ENCODE data around the gene AXL.
"Not testable (repeated sequence)": the region's sequence is repeated elsewhere in the genome, so short reads cannot be mapped to it uniquely, and the experiment has no call there.

AXL gene

DNA sequence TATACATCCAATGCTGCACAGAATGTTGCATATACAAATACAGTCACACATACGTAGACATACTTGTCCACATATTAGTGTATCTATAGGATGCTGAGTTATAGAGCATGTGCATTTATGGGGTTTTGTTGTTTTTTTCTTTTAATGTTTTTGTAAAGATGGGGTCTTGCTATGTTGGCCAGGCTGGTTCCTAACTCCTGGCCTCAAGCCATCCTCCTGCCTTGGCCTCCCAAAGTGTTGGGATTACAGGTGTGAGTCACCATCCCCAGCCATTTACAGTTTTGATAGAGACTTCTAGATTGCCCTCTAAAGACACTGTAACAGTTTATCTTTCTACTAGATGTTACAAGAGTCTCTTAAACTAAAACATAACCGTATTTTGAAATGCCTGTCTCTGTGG is 59.5 kb downstream of the AXL start:
- no peak overlapping the region for H3K4me2 ChIP-seq (ENCODE audit: low read length)
- no peak overlapping the region for H4K8ac ChIP-seq (ENCODE audit: low read depth, low read length)
- WGBS (ENCODE audit: extremely low coverage, insufficient coverage, low lambda C conversion rate), result no CpG with 5 or more reads among the region's 2 CpGs
- H4K5ac ChIP-seq (ENCODE audit: low read length), result no peak overlapping the region
- no peak overlapping the region for H3K4ac ChIP-seq (ENCODE audit: low read depth, low read length)
- no peak overlapping the region for H3K23ac ChIP-seq (ENCODE audit: low read length)
- H3K36me3 ChIP-seq (ENCODE audit: control insufficient read depth, insufficient read depth, low read length), result peaks cover 48% of the 10 kb centered on the region
- H2BK120ac ChIP-seq (ENCODE audit: low read depth, low read length), result no peak overlapping the region
- no peak overlapping the region for H3K4me3 ChIP-seq (ENCODE audit: low read length)
- no peak overlapping the region for H2BK5ac ChIP-seq (ENCODE audit: low read length)
- no peak overlapping the region for H3K9ac ChIP-seq (ENCODE audit: low read length)
- H3K27ac ChIP-seq (ENCODE audit: low read depth, low read length), result no peak overlapping the region
- no peaks in the 10 kb centered on the region for H3K27me3 ChIP-seq (ENCODE audit: insufficient read depth, low read length, poor library complexity)
- H3K79me2 ChIP-seq (ENCODE audit: control insufficient read depth, insufficient read depth, low read length), result no peaks in the 10 kb centered on the region
- no peak overlapping the region for H2BK15ac ChIP-seq (replicated peaks; ENCODE audit: low read depth)
- H3K4me1 ChIP-seq (ENCODE audit: control insufficient read depth, low read depth, low read length), result no peaks in the 10 kb centered on the region
- H3K18ac ChIP-seq (ENCODE audit: low read length), result no peak overlapping the region
- H2AK5ac ChIP-seq (ENCODE audit: low read length), result no peak overlapping the region
- no peak overlapping the region for H3K56ac ChIP-seq (ENCODE audit: low read length)
- H3K79me1 ChIP-seq (ENCODE audit: low read length), result peaks cover 14% of the 10 kb centered on the region
- DNase-seq, result no peak

DNA sequence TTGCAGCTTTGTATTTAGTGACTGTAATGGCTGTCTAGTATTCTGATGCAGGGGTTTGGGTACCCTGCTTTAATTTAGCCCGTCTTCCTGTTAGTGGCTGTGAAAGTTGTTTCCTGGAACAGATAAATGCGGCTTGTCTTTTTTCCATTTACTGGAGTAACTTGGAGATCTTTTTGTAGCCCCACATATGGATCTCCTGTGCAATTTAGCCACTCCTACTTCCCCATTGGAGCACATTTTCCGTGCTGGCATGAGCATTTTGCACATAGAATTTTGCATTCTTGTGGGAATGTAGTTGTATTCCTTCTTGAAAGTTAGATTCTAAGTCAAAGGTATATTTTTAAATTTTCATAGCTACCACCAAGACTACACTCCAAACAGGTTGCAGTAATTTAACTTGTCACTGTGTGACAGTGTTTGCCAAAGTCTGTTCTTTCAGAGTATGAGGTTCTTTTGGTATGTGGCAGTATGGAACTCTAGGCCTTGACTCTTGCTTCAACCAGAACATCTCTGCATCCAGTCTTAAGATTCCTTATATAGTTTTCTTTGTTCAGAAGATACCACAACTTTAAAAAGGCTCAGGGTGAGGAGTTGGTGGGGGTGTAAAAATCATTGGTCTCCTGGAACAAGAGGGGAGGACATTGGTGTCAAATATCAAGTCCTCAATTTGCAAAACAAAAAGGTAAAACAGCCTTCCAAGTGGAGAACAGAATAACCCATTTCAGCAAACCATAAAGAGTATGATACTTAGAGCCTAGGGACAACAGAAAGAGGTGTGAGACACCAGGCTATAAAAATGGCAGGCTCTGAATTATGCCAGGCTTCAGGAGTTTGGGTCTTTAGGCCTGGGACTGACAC is 69.9 kb downstream of the AXL start:
- Histone ChIP-seq H3K18ac (ENCODE audit: low read length) (no peak overlapping the region), H2AK5ac (ENCODE audit: low read length) (no peak overlapping the region), H3K9ac (ENCODE audit: low read length) (no peak overlapping the region), H2BK15ac (replicated peaks; ENCODE audit: low read depth) (no peak overlapping the region), H3K27me3 (ENCODE audit: insufficient read depth, low read length, poor library complexity) (no peaks in the 10 kb centered on the region), H3K36me3 (ENCODE audit: control insufficient read depth, insufficient read depth, low read length) (peaks cover 20% of the 10 kb centered on the region), H3K79me1 (ENCODE audit: low read length) (peaks cover 5% of the 10 kb centered on the region), H3K4me2 (ENCODE audit: low read length) (no peak overlapping the region), H3K27ac (ENCODE audit: low read depth, low read length) (no peak overlapping the region), H3K79me2 (ENCODE audit: control insufficient read depth, insufficient read depth, low read length) (no peaks in the 10 kb centered on the region), H3K4ac (ENCODE audit: low read depth, low read length) (no peak overlapping the region), H3K56ac (ENCODE audit: low read length) (no peak overlapping the region), H4K5ac (ENCODE audit: low read length) (no peak overlapping the region), H3K23ac (ENCODE audit: low read length) (no peak overlapping the region), H2BK120ac (ENCODE audit: low read depth, low read length) (no peak overlapping the region), H3K4me3 (ENCODE audit: low read length) (no peak overlapping the region), H3K4me1 (ENCODE audit: control insufficient read depth, low read depth, low read length) (no peaks in the 10 kb centered on the region), H4K8ac (ENCODE audit: low read depth, low read length) (no peak overlapping the region), H2BK5ac (ENCODE audit: low read length) (no peak overlapping the region)
- WGBS (ENCODE audit: extremely low coverage, insufficient coverage, low lambda C conversion rate), result no CpG with 5 or more reads among the region's 3 CpGs
- no peak for DNase-seq

DNA sequence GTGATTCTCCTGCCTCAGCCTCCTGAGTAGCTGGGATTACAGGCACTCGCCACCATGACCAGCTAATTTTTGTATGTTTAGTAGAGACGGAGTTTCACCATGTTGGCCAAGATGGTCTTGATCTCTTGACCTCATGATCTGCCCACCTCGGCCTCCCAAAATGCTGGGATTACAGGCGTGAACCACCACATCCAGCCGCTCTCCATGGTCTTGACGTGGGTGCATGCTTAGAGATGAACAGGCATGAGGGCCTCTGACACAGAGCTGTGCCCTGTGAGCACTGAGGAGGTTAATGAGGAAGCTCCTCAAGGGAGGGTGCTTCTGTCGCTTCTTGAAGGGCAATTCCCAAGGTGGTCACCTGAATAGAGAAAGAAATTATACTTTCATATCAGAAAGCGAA is 70.8 kb downstream of the AXL start:
- not testable (repeated sequence) for H3K79me1 ChIP-seq (ENCODE audit: low read length); H4K5ac ChIP-seq (ENCODE audit: low read length); H3K79me2 ChIP-seq (ENCODE audit: control insufficient read depth, insufficient read depth, low read length); H3K23ac ChIP-seq (ENCODE audit: low read length); H4K8ac ChIP-seq (ENCODE audit: low read depth, low read length); H3K4me3 ChIP-seq (ENCODE audit: low read length); H2BK120ac ChIP-seq (ENCODE audit: low read depth, low read length); H2BK5ac ChIP-seq (ENCODE audit: low read length); H2BK15ac ChIP-seq (replicated peaks; ENCODE audit: low read depth); H2AK5ac ChIP-seq (ENCODE audit: low read length); H3K9ac ChIP-seq (ENCODE audit: low read length); H3K27ac ChIP-seq (ENCODE audit: low read depth, low read length); H3K18ac ChIP-seq (ENCODE audit: low read length); DNase-seq; H3K4ac ChIP-seq (ENCODE audit: low read depth, low read length); H3K56ac ChIP-seq (ENCODE audit: low read length); H3K27me3 ChIP-seq (ENCODE audit: insufficient read depth, low read length, poor library complexity); H3K4me2 ChIP-seq (ENCODE audit: low read length); H3K4me1 ChIP-seq (ENCODE audit: control insufficient read depth, low read depth, low read length)
- H3K36me3 ChIP-seq (ENCODE audit: control insufficient read depth, insufficient read depth, low read length), result peaks cover 23% of the 10 kb centered on the region
- WGBS (ENCODE audit: extremely low coverage, insufficient coverage, low lambda C conversion rate), result no CpG with 5 or more reads among the region's 8 CpGs

DNA sequence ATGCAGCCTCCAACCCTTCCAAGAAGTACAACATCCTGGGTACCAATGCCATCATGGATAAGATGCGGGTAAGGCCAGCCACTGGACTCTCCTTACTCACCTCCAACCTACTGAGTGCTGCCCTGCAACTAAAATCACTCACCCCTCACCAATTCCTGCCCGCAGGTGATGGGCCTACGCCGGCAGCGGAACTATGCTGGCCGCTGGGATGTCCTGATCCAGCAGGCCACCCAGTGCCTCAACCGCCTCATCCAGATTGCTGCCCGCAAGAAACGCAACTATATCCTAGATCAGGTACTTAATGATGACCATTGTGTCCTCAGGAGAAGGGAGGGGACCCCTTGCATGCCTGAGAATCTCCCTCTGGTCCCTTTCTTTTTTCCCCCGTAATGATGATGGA is 75.4 kb downstream of the AXL start:
- Histone ChIP-seq H4K8ac (ENCODE audit: low read depth, low read length) (no peak overlapping the region), H3K9ac (ENCODE audit: low read length) (no peak overlapping the region), H4K5ac (ENCODE audit: low read length) (no peak overlapping the region), H3K23ac (ENCODE audit: low read length) (no peak overlapping the region), H3K4me2 (ENCODE audit: low read length) (no peak overlapping the region), H2BK15ac (replicated peaks; ENCODE audit: low read depth) (no peak overlapping the region), H2AK5ac (ENCODE audit: low read length) (no peak overlapping the region), H3K79me1 (ENCODE audit: low read length) (peaks cover 20% of the 10 kb centered on the region), H3K27ac (ENCODE audit: low read depth, low read length) (no peak overlapping the region), H3K36me3 (ENCODE audit: control insufficient read depth, insufficient read depth, low read length) (peaks cover 61% of the 10 kb centered on the region), H2BK120ac (ENCODE audit: low read depth, low read length) (no peak overlapping the region), H3K27me3 (ENCODE audit: insufficient read depth, low read length, poor library complexity) (no peaks in the 10 kb centered on the region), H2BK5ac (ENCODE audit: low read length) (no peak overlapping the region), H3K4me3 (ENCODE audit: low read length) (no peak overlapping the region), H3K18ac (ENCODE audit: low read length) (no peak overlapping the region), H3K56ac (ENCODE audit: low read length) (no peak overlapping the region), H3K4me1 (ENCODE audit: control insufficient read depth, low read depth, low read length) (no peaks in the 10 kb centered on the region), H3K79me2 (ENCODE audit: control insufficient read depth, insufficient read depth, low read length) (no peaks in the 10 kb centered on the region), H3K4ac (ENCODE audit: low read depth, low read length) (no peak overlapping the region)
- DNase-seq, result no peak
- WGBS (ENCODE audit: extremely low coverage, insufficient coverage, low lambda C conversion rate), result no CpG with 5 or more reads among the region's 10 CpGs

DNA sequence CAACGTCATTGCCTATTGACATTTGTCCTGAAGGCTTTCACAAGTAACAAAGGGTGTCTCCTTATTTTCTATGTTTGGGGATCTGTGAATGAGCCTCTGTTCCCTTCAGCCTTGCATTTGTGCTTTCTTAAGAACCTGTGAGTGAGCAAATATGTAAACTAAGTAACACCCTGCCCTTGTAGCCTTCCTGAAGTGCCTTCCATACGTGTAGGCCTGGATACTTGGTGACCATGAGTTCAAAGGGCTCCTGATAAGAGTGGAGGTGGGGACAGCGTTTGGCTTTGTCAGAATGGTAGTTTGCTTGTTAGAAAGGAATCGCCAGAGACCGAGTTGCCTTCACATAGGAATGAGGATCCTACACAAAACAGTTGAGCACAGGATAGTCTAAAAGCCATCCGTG is 76.5 kb downstream of the AXL start:
- no peak overlapping the region for H3K27ac ChIP-seq (ENCODE audit: low read depth, low read length)
- H3K4me1 ChIP-seq (ENCODE audit: control insufficient read depth, low read depth, low read length), result no peaks in the 10 kb centered on the region
- H2BK120ac ChIP-seq (ENCODE audit: low read depth, low read length), result no peak overlapping the region
- no peak overlapping the region for H4K5ac ChIP-seq (ENCODE audit: low read length)
- no peak overlapping the region for H3K4me2 ChIP-seq (ENCODE audit: low read length)
- WGBS (ENCODE audit: extremely low coverage, insufficient coverage, low lambda C conversion rate), result no CpG with 5 or more reads among the region's 6 CpGs
- no peak overlapping the region for H3K9ac ChIP-seq (ENCODE audit: low read length)
- H2BK5ac ChIP-seq (ENCODE audit: low read length), result no peak overlapping the region
- no peak for DNase-seq
- H3K4ac ChIP-seq (ENCODE audit: low read depth, low read length), result no peak overlapping the region
- no peak overlapping the region for H3K23ac ChIP-seq (ENCODE audit: low read length)
- no peak overlapping the region for H3K18ac ChIP-seq (ENCODE audit: low read length)
- no peaks in the 10 kb centered on the region for H3K27me3 ChIP-seq (ENCODE audit: insufficient read depth, low read length, poor library complexity)
- H3K79me1 ChIP-seq (ENCODE audit: low read length), result peaks cover 22% of the 10 kb centered on the region
- H2AK5ac ChIP-seq (ENCODE audit: low read length), result no peak overlapping the region
- no peaks in the 10 kb centered on the region for H3K79me2 ChIP-seq (ENCODE audit: control insufficient read depth, insufficient read depth, low read length)
- no peak overlapping the region for H2BK15ac ChIP-seq (replicated peaks; ENCODE audit: low read depth)
- H4K8ac ChIP-seq (ENCODE audit: low read depth, low read length), result no peak overlapping the region
- no peak overlapping the region for H3K4me3 ChIP-seq (ENCODE audit: low read length)
- H3K56ac ChIP-seq (ENCODE audit: low read length), result no peak overlapping the region
- peaks cover 68% of the 10 kb centered on the region for H3K36me3 ChIP-seq (ENCODE audit: control insufficient read depth, insufficient read depth, low read length)

DNA sequence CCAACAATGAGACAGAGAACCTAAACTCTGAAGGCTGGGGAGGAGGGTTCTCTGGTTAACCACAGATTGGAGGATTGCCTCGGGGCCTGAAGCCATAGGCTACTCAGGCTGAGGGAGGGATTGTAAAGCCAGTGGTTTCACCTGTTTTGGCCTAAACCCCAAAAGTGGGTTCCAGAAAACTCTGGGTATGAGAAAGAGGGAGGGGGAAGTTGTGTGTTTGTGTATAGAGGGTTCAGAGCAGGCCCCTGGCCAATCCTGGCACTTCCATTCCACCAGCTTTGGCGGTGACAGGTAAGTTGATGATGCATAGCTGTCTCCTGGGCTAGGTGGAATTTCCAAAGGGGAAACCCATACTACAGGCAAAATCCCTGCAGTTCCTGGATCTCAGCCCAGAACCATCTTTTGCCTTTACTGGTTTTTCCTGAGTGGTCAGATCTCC is 77.4 kb downstream of the AXL start:
- H3K79me1 ChIP-seq (ENCODE audit: low read length), result peaks cover 20% of the 10 kb centered on the region
- no peak overlapping the region for H2BK15ac ChIP-seq (replicated peaks; ENCODE audit: low read depth)
- H2BK5ac ChIP-seq (ENCODE audit: low read length), result no peak overlapping the region
- H3K36me3 ChIP-seq (ENCODE audit: control insufficient read depth, insufficient read depth, low read length), result peaks cover 66% of the 10 kb centered on the region
- no peak overlapping the region for H2AK5ac ChIP-seq (ENCODE audit: low read length)
- no peak overlapping the region for H3K27ac ChIP-seq (ENCODE audit: low read depth, low read length)
- no peak overlapping the region for H3K56ac ChIP-seq (ENCODE audit: low read length)
- H3K9ac ChIP-seq (ENCODE audit: low read length), result no peak overlapping the region
- H3K4ac ChIP-seq (ENCODE audit: low read depth, low read length), result no peak overlapping the region
- H2BK120ac ChIP-seq (ENCODE audit: low read depth, low read length), result no peak overlapping the region
- no peaks in the 10 kb centered on the region for H3K4me1 ChIP-seq (ENCODE audit: control insufficient read depth, low read depth, low read length)
- no peaks in the 10 kb centered on the region for H3K27me3 ChIP-seq (ENCODE audit: insufficient read depth, low read length, poor library complexity)
- no peak for DNase-seq
- H3K4me2 ChIP-seq (ENCODE audit: low read length), result no peak overlapping the region
- no peak overlapping the region for H3K18ac ChIP-seq (ENCODE audit: low read length)
- H3K23ac ChIP-seq (ENCODE audit: low read length), result no peak overlapping the region
- H3K79me2 ChIP-seq (ENCODE audit: control insufficient read depth, insufficient read depth, low read length), result no peaks in the 10 kb centered on the region
- H4K8ac ChIP-seq (ENCODE audit: low read depth, low read length), result no peak overlapping the region
- no peak overlapping the region for H3K4me3 ChIP-seq (ENCODE audit: low read length)
- no CpG with 5 or more reads among the region's 2 CpGs for WGBS (ENCODE audit: extremely low coverage, insufficient coverage, low lambda C conversion rate)
- no peak overlapping the region for H4K5ac ChIP-seq (ENCODE audit: low read length)
